ENCODE results near the gene CCDC187. TPM values are rescaled to one million over a fixed set of nuclear protein-coding genes. Genes with fewer than 3 reads are reported as not detected.

The CCDC187 gene
- total RNA-seq, 2 experiments from 2014 or later: not detected

GRCh38 chr9:136344544-136345280 lies 40.8 kb upstream of the CCDC187 start:
- ChIA-PET POLR2A (no interaction called here), CTCF (no interaction called here)
- Mint-ChIP-seq H3K4me3 (no peak overlapping the region), H3K27ac (no peak overlapping the region), H3K27me3 (ENCODE audit: low read depth) (no peaks in the 10 kb centered on the region), H3K36me3 (ENCODE audit: low read depth) (no peaks in the 10 kb centered on the region), H3K9me3 (ENCODE audit: insufficient read depth) (no peaks in the 10 kb centered on the region), H3K4me1 (ENCODE audit: low read depth) (no peaks in the 10 kb centered on the region)
- no peak for DNase-seq
- no peak for ATAC-seq

GRCh38 chr9:136343884-136344269 lies 40.0 kb upstream of the CCDC187 start:
- Mint-ChIP-seq H3K9me3 (ENCODE audit: insufficient read depth) (no peaks in the 10 kb centered on the region), H3K36me3 (ENCODE audit: low read depth) (no peaks in the 10 kb centered on the region), H3K27me3 (ENCODE audit: low read depth) (no peaks in the 10 kb centered on the region), H3K4me3 (no peak overlapping the region), H3K4me1 (ENCODE audit: low read depth) (no peaks in the 10 kb centered on the region), H3K27ac (no peak overlapping the region)
- DNase-seq (no peak), ATAC-seq (no peak)
- ChIA-PET POLR2A (no interaction called here), CTCF (no interaction called here)

- H3K9me3 Mint-ChIP-seq (ENCODE audit: insufficient read depth): no peaks in the 10 kb centered on the region
- H3K27me3 Mint-ChIP-seq (ENCODE audit: low read depth): no peaks in the 10 kb centered on the region
- H3K4me3 Mint-ChIP-seq: no peak overlapping the region
- ChIA-PET POLR2A (no interaction called here), CTCF (no interaction called here)
- H3K36me3 Mint-ChIP-seq (ENCODE audit: low read depth): no peaks in the 10 kb centered on the region
- DNase-seq (no peak), ATAC-seq (no peak)
- H3K27ac Mint-ChIP-seq: no peak overlapping the region
- H3K4me1 Mint-ChIP-seq (ENCODE audit: low read depth): no peaks in the 10 kb centered on the region
Measured at GRCh38 chr9:136343121-136343883, 39.4 kb upstream of the CCDC187 start.

GRCh38 chr9:136342181-136343120 lies 38.6 kb upstream of the CCDC187 start:
- Mint-ChIP-seq H3K27ac (no peak overlapping the region), H3K4me1 (ENCODE audit: low read depth) (no peaks in the 10 kb centered on the region), H3K27me3 (ENCODE audit: low read depth) (no peaks in the 10 kb centered on the region), H3K4me3 (no peak overlapping the region), H3K9me3 (ENCODE audit: insufficient read depth) (no peaks in the 10 kb centered on the region), H3K36me3 (ENCODE audit: low read depth) (no peaks in the 10 kb centered on the region)
- peak; percentile 72 for ATAC-seq
- ChIA-PET CTCF (no interaction called here), POLR2A (no interaction called here)
- DNase-seq: peak; percentile 71

- Mint-ChIP-seq H3K27me3 (ENCODE audit: low read depth) (no peaks in the 10 kb centered on the region), H3K9me3 (ENCODE audit: insufficient read depth) (no peaks in the 10 kb centered on the region), H3K27ac (no peak overlapping the region), H3K4me1 (ENCODE audit: low read depth) (no peaks in the 10 kb centered on the region), H3K36me3 (ENCODE audit: low read depth) (no peaks in the 10 kb centered on the region), H3K4me3 (no peak overlapping the region)
- ChIA-PET POLR2A (no interaction called here), CTCF (no interaction called here)
- ATAC-seq (no peak), DNase-seq (no peak)
Measured at GRCh38 chr9:136341769-136342168, 37.9 kb upstream of the CCDC187 start.

GRCh38 chr9:136341042-136341655 lies 37.3 kb upstream of the CCDC187 start:
- DNase-seq: no peak
- Mint-ChIP-seq H3K36me3 (ENCODE audit: low read depth) (no peaks in the 10 kb centered on the region), H3K4me1 (ENCODE audit: low read depth) (no peaks in the 10 kb centered on the region), H3K9me3 (ENCODE audit: insufficient read depth) (no peaks in the 10 kb centered on the region), H3K27me3 (ENCODE audit: low read depth) (no peaks in the 10 kb centered on the region), H3K27ac (no peak overlapping the region), H3K4me3 (no peak overlapping the region)
- ChIA-PET CTCF (no interaction called here), POLR2A (no interaction called here)
- no peak for ATAC-seq

- Mint-ChIP-seq H3K4me3 (no peak overlapping the region), H3K9me3 (ENCODE audit: insufficient read depth) (no peaks in the 10 kb centered on the region), H3K4me1 (ENCODE audit: low read depth) (no peaks in the 10 kb centered on the region), H3K27me3 (ENCODE audit: low read depth) (no peaks in the 10 kb centered on the region), H3K27ac (no peak overlapping the region), H3K36me3 (ENCODE audit: low read depth) (no peaks in the 10 kb centered on the region)
- CTCF ChIA-PET: no interaction called here
- POLR2A ChIA-PET: no interaction called here
- DNase-seq: no peak
- no peak for ATAC-seq
Measured at GRCh38 chr9:136340356-136341041, 36.6 kb upstream of the CCDC187 start.

- ATAC-seq (no peak), DNase-seq (no peak)
- ChIA-PET CTCF (interaction anchor here (1.0 kb wide), 1 partner anchor 61 kb away, joined by 3 read pairs; no protein-coding TSS in a partner anchor), POLR2A (no interaction called here)
- Mint-ChIP-seq H3K36me3 (ENCODE audit: low read depth) (no peaks in the 10 kb centered on the region), H3K27ac (no peak overlapping the region), H3K27me3 (ENCODE audit: low read depth) (no peaks in the 10 kb centered on the region), H3K4me3 (no peak overlapping the region), H3K4me1 (ENCODE audit: low read depth) (no peaks in the 10 kb centered on the region), H3K9me3 (ENCODE audit: insufficient read depth) (no peaks in the 10 kb centered on the region)
Measured at GRCh38 chr9:136339958-136340310, 36.0 kb upstream of the CCDC187 start.

- Mint-ChIP-seq H3K9me3 (ENCODE audit: insufficient read depth) (no peaks in the 10 kb centered on the region), H3K4me3 (no peak overlapping the region), H3K27ac (no peak overlapping the region), H3K36me3 (ENCODE audit: low read depth) (no peaks in the 10 kb centered on the region), H3K27me3 (ENCODE audit: low read depth) (no peaks in the 10 kb centered on the region), H3K4me1 (ENCODE audit: low read depth) (no peaks in the 10 kb centered on the region)
- DNase-seq (peak; percentile 44), ATAC-seq (no peak)
- CTCF ChIA-PET: interaction anchor here (1.0 kb wide), 1 partner anchor 61 kb away, joined by 3 read pairs; no protein-coding TSS in a partner anchor
- POLR2A ChIA-PET: no interaction called here
Measured at GRCh38 chr9:136339173-136339957, 35.5 kb upstream of the CCDC187 start.

GRCh38 chr9:136338511-136338910 lies 34.6 kb upstream of the CCDC187 start:
- H3K4me3 Mint-ChIP-seq: no peak overlapping the region
- ChIA-PET POLR2A (no interaction called here), CTCF (no interaction called here)

More at GRCh38 chr9:136338511-136338910, 34.6 kb upstream of the CCDC187 start:
- no peaks in the 10 kb centered on the region for H3K4me1 Mint-ChIP-seq (ENCODE audit: low read depth)
- H3K9me3 Mint-ChIP-seq (ENCODE audit: insufficient read depth): no peaks in the 10 kb centered on the region
- no peaks in the 10 kb centered on the region for H3K36me3 Mint-ChIP-seq (ENCODE audit: low read depth)
- H3K27ac Mint-ChIP-seq: no peak overlapping the region
- no peaks in the 10 kb centered on the region for H3K27me3 Mint-ChIP-seq (ENCODE audit: low read depth)
- no peak for ATAC-seq
- no peak for DNase-seq

Measured in activated CD8-positive, alpha-beta T cell treated with anti-CD3 and anti-CD28 coated beads, Interleukin-2, amount 10 ng/mL, durations not matched to agents 7 days and 5 days (primary cell).